Progenitor cell of endocrine pancreas (in vitro differentiated cells): Measurements from ENCODE around the gene CMYA5. TPM values are rescaled to one million over a fixed set of nuclear protein-coding genes. Genes with fewer than 3 reads are reported as not detected.
A peak's percentile ranks its signal among the peaks of the same experiment; 100 is the strongest.

ENCODE experiments used
- DNase-seq: peaks from one replicate; pipeline ENCODE4 v3.0.0; 2021; ENCODE audit warnings: low spot score; ENCODE audit not compliant: unreplicated experiment
- H3K27ac Mint-ChIP-seq: 2 replicates; pipeline ENCODE4 v1.8.0; 2021; ENCODE audit warnings: mild to moderate bottlenecking, moderate library complexity, mixed read lengths
- H3K27me3 Mint-ChIP-seq: 2 replicates; pipeline ENCODE4 v1.8.0; 2021; ENCODE audit warnings: mixed read lengths
- H3K36me3 Mint-ChIP-seq: 2 replicates; pipeline ENCODE4 v1.8.0; 2022; ENCODE audit warnings: mixed read lengths; ENCODE audit not compliant: insufficient read depth
- H3K4me1 Mint-ChIP-seq: 2 replicates; pipeline ENCODE4 v1.8.0; 2021; ENCODE audit warnings: low read depth, mixed read lengths
- H3K4me3 Mint-ChIP-seq: 2 replicates; pipeline ENCODE4 v1.8.0; 2021; ENCODE audit warnings: low read depth, mild to moderate bottlenecking, moderate library complexity, mixed read lengths
- H3K9me3 Mint-ChIP-seq: 2 replicates; pipeline ENCODE4 v1.8.0; 2021; ENCODE audit warnings: low read depth, mixed read lengths
- CTCF ChIP-seq: fragments of 200-600 bp; sonication (generic); IDR thresholded peaks from one replicate; pipeline ENCODE4 v1.5.0; 2021; ENCODE audit warnings: antibody characterized with exemption, mild to moderate bottlenecking; ENCODE audit not compliant: unreplicated experiment
- total RNA-seq: library from RNA; stranded (reverse); gene quantifications from 2 replicates; pipeline ENCODE4 v1.2.1, GENCODE V29; 2021

The CMYA5 gene
- total RNA-seq, 1 donor from 2014 or later, result 1.1 TPM

GRCh38 chr5:79829260-79829659 is 139.6 kb downstream of the CMYA5 start:
- Mint-ChIP-seq H3K27ac (no peak overlapping the region), H3K4me1 (peaks cover under 1% of the 10 kb centered on the region), H3K9me3 (no peaks in the 10 kb centered on the region), H3K36me3 (no peaks in the 10 kb centered on the region), H3K27me3 (peaks cover 12% of the 10 kb centered on the region), H3K4me3 (no peak overlapping the region)
- DNase-seq, result no peak
- TF ChIP-seq CTCF, result peak; percentile 53

GRCh38 chr5:79831381-79832309 is 142.0 kb downstream of the CMYA5 start:
- H3K9me3 Mint-ChIP-seq, result no peaks in the 10 kb centered on the region
- no peak for DNase-seq
- H3K4me1 Mint-ChIP-seq, result peaks cover 1% of the 10 kb centered on the region
- TF ChIP-seq CTCF, result no peak
- no peak overlapping the region for H3K27ac Mint-ChIP-seq
- peaks cover 12% of the 10 kb centered on the region for H3K27me3 Mint-ChIP-seq
- H3K4me3 Mint-ChIP-seq, result no peak overlapping the region
- no peaks in the 10 kb centered on the region for H3K36me3 Mint-ChIP-seq

- Mint-ChIP-seq H3K36me3 (no peaks in the 10 kb centered on the region), H3K4me3 (no peak overlapping the region), H3K4me1 (peaks cover 1% of the 10 kb centered on the region), H3K27ac (no peak overlapping the region), H3K27me3 (peaks cover 12% of the 10 kb centered on the region), H3K9me3 (no peaks in the 10 kb centered on the region)
- no peak for TF ChIP-seq CTCF
- no peak for DNase-seq
Measured at GRCh38 chr5:79832911-79833310, 143.3 kb downstream of the CMYA5 start.

- Mint-ChIP-seq H3K4me3 (no peak overlapping the region), H3K27ac (no peak overlapping the region), H3K27me3 (peaks cover 8% of the 10 kb centered on the region), H3K9me3 (no peaks in the 10 kb centered on the region), H3K36me3 (no peaks in the 10 kb centered on the region), H3K4me1 (peaks cover 1% of the 10 kb centered on the region)
- no peak for DNase-seq
- TF ChIP-seq CTCF, result no peak
Measured at GRCh38 chr5:79834098-79834753, 144.6 kb downstream of the CMYA5 start.
